ENCODE results near the gene CD300A.

The CD300A gene

DNA sequence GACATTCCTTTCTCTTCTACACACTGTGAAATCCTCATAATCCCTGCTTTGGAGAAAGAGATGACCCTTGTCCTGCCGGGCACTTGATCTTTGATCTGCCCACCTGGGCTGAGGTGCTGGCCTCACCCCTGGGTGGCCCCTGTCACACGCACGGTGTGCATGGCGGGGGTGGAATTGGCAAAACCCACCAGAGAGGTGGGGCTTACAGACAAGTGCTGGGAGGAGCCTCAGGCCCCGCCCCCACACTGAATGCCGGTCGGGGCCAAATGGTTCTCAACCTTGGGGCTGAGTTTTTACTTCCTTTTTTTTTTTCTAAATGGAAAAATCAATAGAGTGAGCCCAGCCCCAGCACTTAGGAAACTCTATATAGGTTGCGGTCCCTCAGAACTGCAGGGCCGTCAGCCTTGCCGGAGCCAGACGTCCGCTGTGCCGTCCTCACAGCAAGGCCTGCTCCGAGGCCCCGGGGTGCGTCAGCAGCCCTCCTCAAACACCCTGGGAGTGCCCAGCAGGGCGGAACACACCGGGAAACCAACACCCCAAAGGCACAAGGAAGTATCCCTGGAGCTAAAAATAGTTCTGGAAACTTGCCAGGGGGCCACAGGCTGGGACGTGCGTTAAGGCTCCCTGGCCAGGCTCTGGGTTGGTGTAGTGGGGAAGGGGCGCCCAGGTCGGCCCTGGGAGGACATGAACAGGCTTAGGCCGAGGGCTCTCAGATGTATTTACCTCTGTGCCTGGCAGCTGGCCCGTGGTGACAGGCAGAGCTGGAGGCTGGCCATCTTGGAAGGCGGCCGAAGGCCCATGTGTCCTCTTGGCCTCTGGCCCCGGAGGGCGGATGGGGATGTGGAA lies 23.5 kb upstream of the CD300A start:
- DNase-seq = no peak
- no peaks in the 10 kb centered on the region for H3K27me3 ChIP-seq (ENCODE audit: insufficient read depth, low read depth, severe bottlenecking)

DNA sequence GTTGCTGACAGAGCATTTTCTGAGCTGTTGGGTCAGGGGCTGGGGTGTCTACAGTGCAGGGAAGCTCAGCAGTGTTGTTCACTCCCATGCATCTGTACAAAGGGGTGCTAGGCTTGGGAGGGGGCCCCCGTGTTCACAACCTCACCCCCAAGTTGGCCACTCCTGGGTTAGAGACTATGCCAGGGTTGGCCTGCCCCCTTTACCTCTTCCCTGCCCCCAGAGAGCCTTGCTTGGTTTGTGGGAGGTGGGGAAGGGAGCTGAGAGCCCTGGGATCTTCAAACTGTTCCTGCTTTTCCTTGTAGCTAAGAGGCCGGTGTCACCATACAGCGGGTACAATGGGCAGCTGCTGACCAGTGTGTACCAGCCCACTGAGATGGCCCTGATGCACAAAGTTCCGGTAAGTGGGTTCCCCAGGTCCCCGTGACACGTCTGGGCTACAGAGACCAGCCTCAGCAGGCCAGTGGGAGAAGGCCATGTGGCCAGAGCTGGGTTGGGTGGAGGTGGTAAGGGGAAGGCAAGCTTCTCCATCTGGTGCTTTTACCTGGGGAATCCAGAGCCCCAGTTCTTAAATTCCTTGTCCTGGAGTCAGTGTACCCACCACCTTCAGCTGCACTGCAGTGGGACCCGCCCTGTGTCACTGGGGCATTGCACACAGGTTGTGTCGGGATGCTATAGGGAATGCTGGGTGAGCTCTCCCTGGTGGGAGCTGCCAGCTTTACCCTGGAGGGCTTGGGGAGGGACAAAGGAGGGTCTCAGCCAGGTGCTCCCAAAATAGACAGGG lies 22.7 kb upstream of the CD300A start:
- peaks cover 8% of the 10 kb centered on the region for H3K36me3 ChIP-seq
- DNase-seq = no peak
- TF ChIP-seq, protein P1, sequence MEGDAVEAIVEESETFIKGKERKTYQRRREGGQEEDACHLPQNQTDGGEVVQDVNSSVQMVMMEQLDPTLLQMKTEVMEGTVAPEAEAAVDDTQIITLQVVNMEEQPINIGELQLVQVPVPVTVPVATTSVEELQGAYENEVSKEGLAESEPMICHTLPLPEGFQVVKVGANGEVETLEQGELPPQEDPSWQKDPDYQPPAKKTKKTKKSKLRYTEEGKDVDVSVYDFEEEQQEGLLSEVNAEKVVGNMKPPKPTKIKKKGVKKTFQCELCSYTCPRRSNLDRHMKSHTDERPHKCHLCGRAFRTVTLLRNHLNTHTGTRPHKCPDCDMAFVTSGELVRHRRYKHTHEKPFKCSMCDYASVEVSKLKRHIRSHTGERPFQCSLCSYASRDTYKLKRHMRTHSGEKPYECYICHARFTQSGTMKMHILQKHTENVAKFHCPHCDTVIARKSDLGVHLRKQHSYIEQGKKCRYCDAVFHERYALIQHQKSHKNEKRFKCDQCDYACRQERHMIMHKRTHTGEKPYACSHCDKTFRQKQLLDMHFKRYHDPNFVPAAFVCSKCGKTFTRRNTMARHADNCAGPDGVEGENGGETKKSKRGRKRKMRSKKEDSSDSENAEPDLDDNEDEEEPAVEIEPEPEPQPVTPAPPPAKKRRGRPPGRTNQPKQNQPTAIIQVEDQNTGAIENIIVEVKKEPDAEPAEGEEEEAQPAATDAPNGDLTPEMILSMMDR (IDR thresholded peaks at IDR 0.05; ENCODE audit: low read depth, low read length) = no peak
- no peak overlapping the region for H3K27ac ChIP-seq
- no peaks in the 10 kb centered on the region for H3K9me3 ChIP-seq (ENCODE audit: severe bottlenecking)
- no peak overlapping the region for H3K4me3 ChIP-seq (ENCODE audit: low read depth, low read length)
- H3K27me3 ChIP-seq (ENCODE audit: insufficient read depth, low read depth, severe bottlenecking) = no peaks in the 10 kb centered on the region

More for the DNA sequence above, 23.5 kb upstream of the CD300A start:
- TF ChIP-seq, protein P1 (IDR thresholded peaks at IDR 0.05; ENCODE audit: low read depth, low read length) = no peak
- peaks cover 6% of the 10 kb centered on the region for H3K9me3 ChIP-seq (ENCODE audit: severe bottlenecking)
- no peak overlapping the region for H3K4me3 ChIP-seq (ENCODE audit: low read depth, low read length)
- no peak overlapping the region; the same call in 1 of the 2 replicates for H3K27ac ChIP-seq
- H3K36me3 ChIP-seq = peaks cover 8% of the 10 kb centered on the region

DNA sequence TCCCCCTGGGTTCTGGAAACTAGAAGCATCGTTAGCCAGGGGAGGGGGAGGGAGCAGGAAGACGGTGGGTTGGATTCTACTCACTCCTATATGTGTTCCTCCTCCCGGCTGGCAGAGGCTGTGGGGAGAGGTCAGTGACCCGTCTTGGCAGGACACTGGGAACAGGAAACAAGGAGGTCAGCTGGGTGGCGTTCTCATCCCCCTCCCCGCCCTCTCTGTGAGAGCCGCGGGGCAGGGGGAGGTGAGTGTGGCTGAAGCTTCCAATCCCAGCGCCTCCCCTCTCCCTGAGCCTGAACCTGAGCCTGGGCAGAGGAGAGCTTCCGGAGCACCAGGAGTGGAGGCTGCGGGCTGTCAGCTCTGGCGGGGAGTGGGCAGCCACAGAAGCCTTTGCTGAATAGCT lies 22.0 kb upstream of the CD300A start:
- no peak overlapping the region for H3K27ac ChIP-seq
- peak; percentile 44 for DNase-seq
- TF ChIP-seq, protein P1 (IDR thresholded peaks at IDR 0.05; ENCODE audit: low read depth, low read length) = no peak
- H3K36me3 ChIP-seq = peaks cover 8% of the 10 kb centered on the region
- H3K9me3 ChIP-seq (ENCODE audit: severe bottlenecking) = no peaks in the 10 kb centered on the region
- H3K27me3 ChIP-seq (ENCODE audit: insufficient read depth, low read depth, severe bottlenecking) = no peaks in the 10 kb centered on the region
- no peak overlapping the region for H3K4me3 ChIP-seq (ENCODE audit: low read depth, low read length)

DNA sequence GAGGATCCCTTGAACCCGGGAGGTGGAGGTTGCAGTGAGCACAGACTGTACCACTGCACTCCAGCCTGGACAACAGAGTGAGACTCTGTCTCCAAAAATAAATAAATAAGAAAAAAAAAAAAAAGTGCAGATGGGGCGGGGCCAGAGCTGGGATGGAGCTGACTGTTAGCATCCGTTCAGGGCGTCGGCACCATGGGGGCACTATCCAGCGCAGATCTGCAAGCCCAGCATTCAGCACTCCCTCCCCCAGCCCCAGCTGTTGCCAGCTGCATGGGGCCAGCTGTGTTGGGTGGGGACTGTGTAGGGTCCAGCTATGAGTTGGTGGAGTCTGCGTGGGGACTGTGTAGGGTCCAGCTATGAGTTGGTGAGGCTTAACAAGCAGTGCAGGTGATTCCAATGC lies 21.3 kb upstream of the CD300A start:
- H3K9me3 ChIP-seq (ENCODE audit: severe bottlenecking) = no peaks in the 10 kb centered on the region
- H3K36me3 ChIP-seq = peaks cover 7% of the 10 kb centered on the region
- no peak overlapping the region for H3K4me3 ChIP-seq (ENCODE audit: low read depth, low read length)
- H3K27ac ChIP-seq = no peak overlapping the region
- no peak for DNase-seq
- TF ChIP-seq, protein P1 (IDR thresholded peaks at IDR 0.05; ENCODE audit: low read depth, low read length) = no peak
- H3K27me3 ChIP-seq (ENCODE audit: insufficient read depth, low read depth, severe bottlenecking) = no peaks in the 10 kb centered on the region

DNA sequence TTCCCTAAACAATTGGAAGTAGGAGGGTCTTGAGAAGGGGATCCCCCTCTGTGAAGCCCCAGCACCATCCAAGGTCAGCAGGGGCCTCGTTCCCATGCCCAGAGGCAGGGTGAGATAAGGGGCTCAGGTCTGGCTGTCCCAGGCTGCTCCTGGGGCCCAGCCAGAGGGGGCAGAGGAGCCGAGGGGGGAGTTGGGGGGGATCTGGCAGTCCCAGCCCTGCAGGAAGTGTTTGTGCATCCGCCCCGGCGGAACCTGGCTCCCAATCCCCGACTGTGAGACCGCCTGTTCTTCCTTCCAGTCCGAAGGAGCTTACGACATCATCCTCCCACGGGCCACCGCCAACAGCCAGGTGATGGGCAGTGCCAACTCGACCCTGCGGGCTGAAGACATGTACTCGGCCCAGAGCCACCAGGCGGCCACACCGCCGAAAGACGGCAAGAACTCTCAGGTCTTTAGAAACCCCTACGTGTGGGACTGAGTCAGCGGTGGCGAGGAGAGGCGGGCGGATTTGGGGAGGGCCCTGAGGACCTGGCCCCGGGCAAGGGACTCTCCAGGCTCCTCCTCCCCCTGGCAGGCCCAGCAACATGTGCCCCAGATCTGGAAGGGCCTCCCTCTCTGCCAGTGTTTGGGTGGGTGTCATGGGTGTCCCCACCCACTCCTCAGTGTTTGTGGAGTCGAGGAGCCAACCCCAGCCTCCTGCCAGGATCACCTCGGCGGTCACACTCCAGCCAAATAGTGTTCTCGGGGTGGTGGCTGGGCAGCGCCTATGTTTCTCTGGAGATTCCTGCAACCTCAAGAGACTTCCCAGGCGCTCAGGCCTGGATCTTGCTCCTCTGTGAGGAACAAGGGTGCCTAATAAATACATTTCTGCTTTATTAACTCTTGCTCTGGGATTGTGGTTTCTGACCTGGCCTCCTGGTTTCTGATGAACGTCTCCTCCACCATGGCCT lies 19.6 kb upstream of the CD300A start:
- Histone ChIP-seq H3K27me3 (ENCODE audit: insufficient read depth, low read depth, severe bottlenecking) (no peaks in the 10 kb centered on the region), H3K9me3 (ENCODE audit: severe bottlenecking) (no peaks in the 10 kb centered on the region), H3K4me3 (ENCODE audit: low read depth, low read length) (no peak overlapping the region), H3K36me3 (0 out of 2 replicates have a peak, but pooled peaks cover 3% of the 10 kb centered on the region), H3K27ac (no peak overlapping the region)
- TF ChIP-seq, protein P1 (IDR thresholded peaks at IDR 0.05; ENCODE audit: low read depth, low read length) = no peak
- DNase-seq = no peak
